HepG2 (cell line): ENCODE measurements around the gene NIBAN1.

ENCODE experiments used
- CREB1 ChIP-seq, 2 experiments: fragments of 450-650 bp in 1 of 2; IDR thresholded peaks; 2 replicates each; pipeline ENCODE4 v1.6.1; 2016 to 2017; ENCODE audit warnings: control low read depth in 1 of 2, mild to moderate bottlenecking in 1 of 2, missing compliant biosample characterization in 1 of 2, missing genetic modification characterization in 1 of 2
- GZF1 ChIP-seq: sonication (generic); formaldehyde crosslinking; IDR thresholded peaks from 2 replicates; pipeline ENCODE4 v1.5.1; 2020; ENCODE audit warnings: mild to moderate bottlenecking, missing genetic modification reagents
- TF ChIP-seq, protein P1 (sequence below), 2 experiments: fragments of 450-650 bp in 1 of 2; sonication (generic) in 1 of 2; formaldehyde crosslinking in 1 of 2; IDR thresholded peaks; 2 replicates each; pipeline versions ENCODE4 v1.6.1 to v1.8.0; 2016 to 2022; ENCODE audit warnings: antibody characterized with exemption in 1 of 2, mild to moderate bottlenecking in 1 of 2, missing genetic modification reagents in 1 of 2
- TF ChIP-seq, protein P2 (sequence below): fragments of 450-650 bp; IDR thresholded peaks from 2 replicates; pipeline ENCODE4 v1.6.1; 2017

DNA sequence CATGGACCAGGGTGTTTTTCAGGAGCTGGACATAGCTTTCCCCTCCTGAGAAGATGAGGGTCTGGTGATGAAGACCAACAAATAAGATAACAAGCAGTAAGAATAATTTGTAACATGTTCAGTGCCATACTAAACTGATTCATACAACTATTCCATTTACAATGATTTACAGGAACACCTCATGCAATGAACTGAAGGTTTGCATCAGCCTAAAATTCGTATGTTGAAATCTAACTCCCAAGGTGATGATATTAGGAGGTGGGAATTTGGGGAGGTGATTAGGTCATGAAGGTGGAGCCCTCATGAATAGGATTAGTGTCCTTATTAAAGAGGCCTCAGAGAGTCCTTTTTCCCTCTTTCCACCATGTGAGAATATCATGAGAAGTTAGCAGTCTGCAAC lies 15.9 kb upstream of the NIBAN1 start:
- TF ChIP-seq, protein P1, sequence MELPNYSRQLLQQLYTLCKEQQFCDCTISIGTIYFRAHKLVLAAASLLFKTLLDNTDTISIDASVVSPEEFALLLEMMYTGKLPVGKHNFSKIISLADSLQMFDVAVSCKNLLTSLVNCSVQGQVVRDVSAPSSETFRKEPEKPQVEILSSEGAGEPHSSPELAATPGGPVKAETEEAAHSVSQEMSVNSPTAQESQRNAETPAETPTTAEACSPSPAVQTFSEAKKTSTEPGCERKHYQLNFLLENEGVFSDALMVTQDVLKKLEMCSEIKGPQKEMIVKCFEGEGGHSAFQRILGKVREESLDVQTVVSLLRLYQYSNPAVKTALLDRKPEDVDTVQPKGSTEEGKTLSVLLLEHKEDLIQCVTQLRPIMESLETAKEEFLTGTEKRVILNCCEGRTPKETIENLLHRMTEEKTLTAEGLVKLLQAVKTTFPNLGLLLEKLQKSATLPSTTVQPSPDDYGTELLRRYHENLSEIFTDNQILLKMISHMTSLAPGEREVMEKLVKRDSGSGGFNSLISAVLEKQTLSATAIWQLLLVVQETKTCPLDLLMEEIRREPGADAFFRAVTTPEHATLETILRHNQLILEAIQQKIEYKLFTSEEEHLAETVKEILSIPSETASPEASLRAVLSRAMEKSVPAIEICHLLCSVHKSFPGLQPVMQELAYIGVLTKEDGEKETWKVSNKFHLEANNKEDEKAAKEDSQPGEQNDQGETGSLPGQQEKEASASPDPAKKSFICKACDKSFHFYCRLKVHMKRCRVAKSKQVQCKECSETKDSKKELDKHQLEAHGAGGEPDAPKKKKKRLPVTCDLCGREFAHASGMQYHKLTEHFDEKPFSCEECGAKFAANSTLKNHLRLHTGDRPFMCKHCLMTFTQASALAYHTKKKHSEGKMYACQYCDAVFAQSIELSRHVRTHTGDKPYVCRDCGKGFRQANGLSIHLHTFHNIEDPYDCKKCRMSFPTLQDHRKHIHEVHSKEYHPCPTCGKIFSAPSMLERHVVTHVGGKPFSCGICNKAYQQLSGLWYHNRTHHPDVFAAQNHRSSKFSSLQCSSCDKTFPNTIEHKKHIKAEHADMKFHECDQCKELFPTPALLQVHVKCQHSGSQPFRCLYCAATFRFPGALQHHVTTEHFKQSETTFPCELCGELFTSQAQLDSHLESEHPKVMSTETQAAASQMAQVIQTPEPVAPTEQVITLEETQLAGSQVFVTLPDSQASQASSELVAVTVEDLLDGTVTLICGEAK (IDR thresholded peaks at IDR 0.05), result no peak
- TF ChIP-seq, protein P1 (CRISPR knock-in tag; IDR thresholded peaks at IDR 0.05), result no peak
- TF ChIP-seq, protein P2, sequence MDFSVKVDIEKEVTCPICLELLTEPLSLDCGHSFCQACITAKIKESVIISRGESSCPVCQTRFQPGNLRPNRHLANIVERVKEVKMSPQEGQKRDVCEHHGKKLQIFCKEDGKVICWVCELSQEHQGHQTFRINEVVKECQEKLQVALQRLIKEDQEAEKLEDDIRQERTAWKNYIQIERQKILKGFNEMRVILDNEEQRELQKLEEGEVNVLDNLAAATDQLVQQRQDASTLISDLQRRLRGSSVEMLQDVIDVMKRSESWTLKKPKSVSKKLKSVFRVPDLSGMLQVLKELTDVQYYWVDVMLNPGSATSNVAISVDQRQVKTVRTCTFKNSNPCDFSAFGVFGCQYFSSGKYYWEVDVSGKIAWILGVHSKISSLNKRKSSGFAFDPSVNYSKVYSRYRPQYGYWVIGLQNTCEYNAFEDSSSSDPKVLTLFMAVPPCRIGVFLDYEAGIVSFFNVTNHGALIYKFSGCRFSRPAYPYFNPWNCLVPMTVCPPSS, result no peak
- no peak for TF ChIP-seq CREB1 (IDR thresholded peaks at IDR 0.05)
- no peak for TF ChIP-seq CREB1 (CRISPR knock-in tag; IDR thresholded peaks at IDR 0.05)
- no peak for TF ChIP-seq GZF1 (CRISPR knock-in tag)
